ENCODE measurements around the gene DNAJB2. TPM values are rescaled to one million over a fixed set of nuclear protein-coding genes. Genes with fewer than 3 reads are reported as not detected.
A peak's percentile ranks its signal among the peaks of the same experiment; 100 is the strongest.

Gene DNAJB2
- total RNA-seq, 4 donors from 2014 or later: 30.3 to 72.6 (median 35.1) TPM

DNA sequence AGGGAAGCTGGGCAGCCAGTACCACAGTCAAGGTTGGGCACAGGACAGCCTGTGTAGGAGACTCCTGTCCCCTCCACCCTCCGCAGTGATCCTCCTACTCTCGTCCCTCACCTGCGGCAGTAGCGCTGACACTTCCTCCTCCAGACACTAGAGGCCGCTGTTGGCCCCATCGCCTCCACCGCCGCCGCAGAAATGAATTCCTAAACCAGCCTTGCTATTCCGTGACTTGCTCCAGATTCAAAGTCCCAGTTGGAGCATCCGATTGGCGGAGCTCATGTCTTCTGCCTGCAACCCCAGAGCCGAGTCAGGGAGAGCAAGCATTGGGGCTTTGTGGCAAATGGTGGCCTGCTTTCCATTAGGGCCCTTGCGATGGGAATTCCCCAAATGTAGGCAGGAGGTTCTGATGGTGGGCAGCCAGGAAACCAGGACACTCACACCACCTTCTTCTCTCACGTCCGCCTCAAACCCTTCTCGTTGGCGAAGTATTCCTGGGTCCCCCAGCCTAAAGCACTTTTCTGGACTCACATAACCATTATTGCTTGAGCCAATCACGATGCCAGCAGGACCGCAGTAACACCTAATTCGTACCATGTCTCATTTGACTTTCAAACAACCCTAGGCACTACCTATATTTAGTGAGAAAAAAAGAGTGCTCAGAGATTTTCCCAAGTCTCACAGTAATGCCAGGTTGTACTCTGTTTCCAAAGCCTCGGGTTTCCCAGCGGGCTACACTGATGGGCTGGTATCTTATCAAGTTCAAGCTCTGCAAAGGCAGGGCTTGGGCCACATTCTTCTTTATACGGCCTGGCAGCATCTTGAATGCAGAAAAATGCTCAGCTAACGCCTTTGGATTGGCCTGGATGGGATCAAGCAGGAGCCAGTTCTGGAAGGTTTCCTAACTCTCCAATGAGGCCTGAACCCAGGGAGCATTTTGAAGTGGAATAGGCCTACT, 1.2 kb upstream of the DNAJB2 start:
- intact Hi-C loops (cut with DNase I): no loop called here
- peaks cover 24 to 69% (median 35%) of the 10 kb centered on the region in 3 donors for H3K4me1 ChIP-seq

DNA sequence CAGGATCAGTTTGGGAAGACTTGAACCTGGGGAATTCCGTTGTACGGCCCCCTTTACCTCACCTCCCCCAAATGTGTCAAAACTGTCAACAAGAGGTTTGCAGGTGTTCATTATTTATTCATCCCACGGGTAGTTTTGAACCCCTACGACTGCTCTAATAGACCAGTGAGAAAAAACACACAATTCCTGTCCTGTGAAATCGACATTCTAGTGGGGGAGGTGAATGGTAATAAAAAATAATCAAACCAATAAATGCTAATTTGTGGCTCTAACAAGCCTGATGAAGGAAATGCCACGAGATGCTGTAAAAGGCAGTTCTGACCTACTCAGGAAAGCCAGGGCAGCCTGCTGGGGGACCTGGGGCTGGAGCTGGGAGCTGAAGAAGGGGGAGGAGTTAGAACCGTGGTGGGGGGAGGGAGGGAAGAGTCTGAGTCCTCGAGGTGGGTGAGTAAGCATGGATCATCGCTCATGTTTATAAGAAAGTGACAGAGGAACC, 463 bp upstream of the DNAJB2 start:
- H3K4me1 ChIP-seq: peaks cover 24 to 69% (median 35%) of the 10 kb centered on the region in 3 donors
- H3K4me3 ChIP-seq: peak overlapping the region; percentile 62 to 95 (median 78)
- H3K27me3 ChIP-seq: no peaks in the 10 kb centered on the region
- peak overlapping the region; percentile 95 to 99 (median 97) for H3K27ac ChIP-seq
- WGBS, 2 donors: 5 to 15% methylated on average over 9 of the region's 9 CpGs
- intact Hi-C loops (cut with DNase I): no loop called here
- no peak for TF ChIP-seq POLR2A (IDR thresholded peaks at IDR 0.05)
- TF ChIP-seq, protein P1, sequence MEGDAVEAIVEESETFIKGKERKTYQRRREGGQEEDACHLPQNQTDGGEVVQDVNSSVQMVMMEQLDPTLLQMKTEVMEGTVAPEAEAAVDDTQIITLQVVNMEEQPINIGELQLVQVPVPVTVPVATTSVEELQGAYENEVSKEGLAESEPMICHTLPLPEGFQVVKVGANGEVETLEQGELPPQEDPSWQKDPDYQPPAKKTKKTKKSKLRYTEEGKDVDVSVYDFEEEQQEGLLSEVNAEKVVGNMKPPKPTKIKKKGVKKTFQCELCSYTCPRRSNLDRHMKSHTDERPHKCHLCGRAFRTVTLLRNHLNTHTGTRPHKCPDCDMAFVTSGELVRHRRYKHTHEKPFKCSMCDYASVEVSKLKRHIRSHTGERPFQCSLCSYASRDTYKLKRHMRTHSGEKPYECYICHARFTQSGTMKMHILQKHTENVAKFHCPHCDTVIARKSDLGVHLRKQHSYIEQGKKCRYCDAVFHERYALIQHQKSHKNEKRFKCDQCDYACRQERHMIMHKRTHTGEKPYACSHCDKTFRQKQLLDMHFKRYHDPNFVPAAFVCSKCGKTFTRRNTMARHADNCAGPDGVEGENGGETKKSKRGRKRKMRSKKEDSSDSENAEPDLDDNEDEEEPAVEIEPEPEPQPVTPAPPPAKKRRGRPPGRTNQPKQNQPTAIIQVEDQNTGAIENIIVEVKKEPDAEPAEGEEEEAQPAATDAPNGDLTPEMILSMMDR (IDR thresholded peaks at IDR 0.05): peak in 1 of 6 experiments; percentile 4
- no peak for DNase-seq
- H3K9me3 ChIP-seq: no peaks in the 10 kb centered on the region
- H3K36me3 ChIP-seq: peaks cover 0 to 35% (median under 1%) of the 10 kb centered on the region in 3 donors

More for the DNA sequence above, 1.2 kb upstream of the DNAJB2 start:
- no peak for DNase-seq
- Histone ChIP-seq H3K27me3 (no peaks in the 10 kb centered on the region), H3K27ac (peak overlapping the region; percentile 95 to 99 (median 97)), H3K36me3 (peaks cover 0 to 28% (median 0%) of the 10 kb centered on the region in 3 donors), H3K9me3 (no peaks in the 10 kb centered on the region), H3K4me3 (peak overlapping the region in 2 of 4 donors; percentile 6 to 95)
- TF ChIP-seq POLR2A (IDR thresholded peaks at IDR 0.05): no peak
- TF ChIP-seq, protein P1 (IDR thresholded peaks at IDR 0.05): peak; percentile 93 to 99 (median 97)
- WGBS, 2 donors: 21 to 37% methylated on average over 19 to 23 of the region's 25 CpGs

DNA sequence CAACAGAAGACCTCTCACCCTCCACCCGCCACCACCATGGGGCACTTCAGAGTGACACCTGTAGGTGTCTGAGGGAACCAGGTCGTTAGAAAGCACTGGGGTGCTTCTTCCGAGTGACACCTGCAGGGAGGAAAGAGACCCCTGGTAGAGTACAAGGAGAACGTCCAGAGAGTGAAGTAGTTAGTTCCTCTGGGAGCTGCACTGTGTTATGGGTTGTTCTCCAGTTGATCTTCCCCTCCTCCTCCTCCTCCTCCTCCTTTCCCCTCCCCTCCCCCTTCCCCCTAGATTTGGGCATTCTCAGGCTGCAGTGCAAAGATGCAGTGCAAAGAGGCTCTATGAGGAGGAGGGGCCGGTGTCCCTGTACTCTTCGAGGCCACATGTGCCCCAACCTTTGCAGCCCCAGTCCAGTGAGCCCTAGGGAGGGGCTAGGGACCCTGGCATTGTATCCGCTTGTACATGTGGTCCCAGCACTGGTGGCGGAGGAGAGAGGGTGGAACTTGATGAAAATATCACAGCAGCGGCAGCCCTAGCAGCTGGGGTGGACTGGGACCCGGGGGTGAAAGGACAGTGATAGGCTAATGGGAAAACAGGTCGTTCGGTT, 850 bp downstream of the DNAJB2 start:
- H3K27me3 ChIP-seq: no peaks in the 10 kb centered on the region
- peaks cover 25 to 68% (median 32%) of the 10 kb centered on the region in 3 donors for H3K4me1 ChIP-seq
- intact Hi-C loops (cut with DNase I): no loop called here
- peaks cover 0 to 48% (median 6%) of the 10 kb centered on the region in 3 donors for H3K36me3 ChIP-seq
- TF ChIP-seq, protein P1 (IDR thresholded peaks at IDR 0.05): peak in 2 of 6 experiments; percentile 14 to 26
- no peak for TF ChIP-seq POLR2A (IDR thresholded peaks at IDR 0.05)
- peak overlapping the region; percentile 95 to 99 (median 97) for H3K27ac ChIP-seq
- no peak for DNase-seq
- 30 to 40% methylated on average over 9 to 11 of the region's 12 CpGs for WGBS, 2 donors
- H3K4me3 ChIP-seq: peak overlapping the region; percentile 62 to 95 (median 78)
- H3K9me3 ChIP-seq: no peaks in the 10 kb centered on the region

DNA sequence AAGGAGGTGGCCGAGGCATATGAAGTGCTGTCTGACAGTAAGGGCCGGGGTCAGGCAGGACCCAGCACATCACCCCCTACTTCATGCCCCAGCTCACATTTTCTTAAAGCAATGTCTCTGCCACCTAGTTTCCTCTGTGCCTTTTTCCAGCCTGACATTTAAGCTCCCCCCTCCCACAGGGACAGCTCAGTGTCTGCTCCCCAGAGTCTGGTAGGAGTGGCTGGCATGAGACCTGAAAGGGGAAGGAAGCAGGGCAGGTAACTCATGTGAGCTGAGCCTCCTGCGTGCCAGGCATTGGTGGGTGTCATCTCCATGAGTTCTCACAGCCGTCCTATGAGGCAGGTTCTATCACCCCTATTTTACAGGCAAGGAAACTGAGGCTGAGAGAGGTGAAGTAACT, 1.5 kb downstream of the DNAJB2 start:
- peaks cover 0 to 54% (median 6%) of the 10 kb centered on the region in 3 donors for H3K36me3 ChIP-seq
- no peak overlapping the region for H3K4me3 ChIP-seq

More for the DNA sequence above, 1.5 kb downstream of the DNAJB2 start:
- H3K4me1 ChIP-seq: peaks cover 31 to 73% (median 39%) of the 10 kb centered on the region in 3 donors
- TF ChIP-seq POLR2A (IDR thresholded peaks at IDR 0.05): no peak
- TF ChIP-seq, protein P1 (IDR thresholded peaks at IDR 0.05): no peak
- 64 to 96% methylated on average over 3 to 4 of the region's 4 CpGs for WGBS, 2 donors
- no peak for DNase-seq
- H3K9me3 ChIP-seq: no peaks in the 10 kb centered on the region
- intact Hi-C loops (cut with DNase I): no loop called here
- H3K27me3 ChIP-seq: no peaks in the 10 kb centered on the region
- peak overlapping the region in 3 of 4 donors; percentile 95 to 99 (median 97) for H3K27ac ChIP-seq

Measured in esophagus squamous epithelium (tissue), 5 donors.